ENCODE data around the gene ADGRL2.

DNA sequence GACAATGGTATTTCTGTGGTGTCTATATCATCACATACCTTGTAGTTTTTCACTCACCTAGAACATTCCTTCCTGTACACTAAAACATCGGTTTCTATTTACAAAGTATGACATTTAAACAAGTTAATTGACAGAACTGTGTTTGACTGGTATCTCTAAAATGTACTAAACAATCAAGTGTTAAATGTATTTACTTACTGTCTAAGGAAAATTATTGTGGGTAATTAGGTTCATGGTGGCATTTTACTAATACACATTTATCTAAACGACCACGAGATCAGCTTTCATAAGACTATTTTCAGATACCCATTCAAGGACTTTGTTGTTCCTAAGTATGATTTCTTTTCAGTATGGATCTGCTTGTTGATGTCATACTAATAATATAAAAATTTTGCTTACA lies 115.2 kb downstream of the ADGRL2 start:
- TF ChIP-seq, protein P1, sequence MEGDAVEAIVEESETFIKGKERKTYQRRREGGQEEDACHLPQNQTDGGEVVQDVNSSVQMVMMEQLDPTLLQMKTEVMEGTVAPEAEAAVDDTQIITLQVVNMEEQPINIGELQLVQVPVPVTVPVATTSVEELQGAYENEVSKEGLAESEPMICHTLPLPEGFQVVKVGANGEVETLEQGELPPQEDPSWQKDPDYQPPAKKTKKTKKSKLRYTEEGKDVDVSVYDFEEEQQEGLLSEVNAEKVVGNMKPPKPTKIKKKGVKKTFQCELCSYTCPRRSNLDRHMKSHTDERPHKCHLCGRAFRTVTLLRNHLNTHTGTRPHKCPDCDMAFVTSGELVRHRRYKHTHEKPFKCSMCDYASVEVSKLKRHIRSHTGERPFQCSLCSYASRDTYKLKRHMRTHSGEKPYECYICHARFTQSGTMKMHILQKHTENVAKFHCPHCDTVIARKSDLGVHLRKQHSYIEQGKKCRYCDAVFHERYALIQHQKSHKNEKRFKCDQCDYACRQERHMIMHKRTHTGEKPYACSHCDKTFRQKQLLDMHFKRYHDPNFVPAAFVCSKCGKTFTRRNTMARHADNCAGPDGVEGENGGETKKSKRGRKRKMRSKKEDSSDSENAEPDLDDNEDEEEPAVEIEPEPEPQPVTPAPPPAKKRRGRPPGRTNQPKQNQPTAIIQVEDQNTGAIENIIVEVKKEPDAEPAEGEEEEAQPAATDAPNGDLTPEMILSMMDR (IDR thresholded peaks at IDR 0.05): no peak
- no peak for TF ChIP-seq ZFX (IDR thresholded peaks at IDR 0.05; ENCODE audit: borderline replicate concordance)

Measured in 22Rv1 (cell line).